ENCODE data around the gene SKI.

DNA sequence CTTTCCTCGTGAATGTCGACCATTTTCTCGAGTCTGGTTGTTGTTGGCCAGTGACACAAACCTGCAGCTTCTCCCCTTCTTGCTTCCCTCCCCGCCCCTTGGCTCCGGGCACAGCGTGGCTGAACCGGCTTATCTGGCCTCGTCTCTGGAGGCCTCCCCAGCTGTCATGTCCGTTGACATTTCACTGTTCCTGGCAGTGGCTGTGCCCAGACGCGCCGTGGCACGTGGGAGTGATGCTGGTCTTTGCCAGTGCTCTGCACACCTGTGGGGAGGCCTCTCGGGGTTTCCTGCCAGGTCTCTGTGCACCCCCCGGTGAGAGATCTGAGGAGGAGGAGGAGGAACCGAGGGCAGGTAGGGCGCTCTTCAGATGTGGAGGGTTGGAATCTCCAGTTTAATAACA is 23.7 kb downstream of the SKI start:
- TF ChIP-seq POLR2AphosphoS5 (IDR thresholded peaks at IDR 0.05; ENCODE audit: borderline replicate concordance, low read depth, low read length) (no peak), EZH2 (IDR thresholded peaks at IDR 0.05) (no peak)

All from SK-N-MC (cell line).